HTERT RPE-1 (cell line): ENCODE data around the gene FNDC8.
"Not testable (repeated sequence)": the region's sequence is repeated elsewhere in the genome, so short reads cannot be mapped to it uniquely, and the experiment has no call there.

Experiments used
- in situ Hi-C: fragments of 300-500 bp; cut with MboI; formaldehyde crosslinking; loops from 4 replicates; pipeline ENCODE4 v1.14.3; 2020; ENCODE audit warnings: low sequenced_read_pairs

The FNDC8 gene

DNA sequence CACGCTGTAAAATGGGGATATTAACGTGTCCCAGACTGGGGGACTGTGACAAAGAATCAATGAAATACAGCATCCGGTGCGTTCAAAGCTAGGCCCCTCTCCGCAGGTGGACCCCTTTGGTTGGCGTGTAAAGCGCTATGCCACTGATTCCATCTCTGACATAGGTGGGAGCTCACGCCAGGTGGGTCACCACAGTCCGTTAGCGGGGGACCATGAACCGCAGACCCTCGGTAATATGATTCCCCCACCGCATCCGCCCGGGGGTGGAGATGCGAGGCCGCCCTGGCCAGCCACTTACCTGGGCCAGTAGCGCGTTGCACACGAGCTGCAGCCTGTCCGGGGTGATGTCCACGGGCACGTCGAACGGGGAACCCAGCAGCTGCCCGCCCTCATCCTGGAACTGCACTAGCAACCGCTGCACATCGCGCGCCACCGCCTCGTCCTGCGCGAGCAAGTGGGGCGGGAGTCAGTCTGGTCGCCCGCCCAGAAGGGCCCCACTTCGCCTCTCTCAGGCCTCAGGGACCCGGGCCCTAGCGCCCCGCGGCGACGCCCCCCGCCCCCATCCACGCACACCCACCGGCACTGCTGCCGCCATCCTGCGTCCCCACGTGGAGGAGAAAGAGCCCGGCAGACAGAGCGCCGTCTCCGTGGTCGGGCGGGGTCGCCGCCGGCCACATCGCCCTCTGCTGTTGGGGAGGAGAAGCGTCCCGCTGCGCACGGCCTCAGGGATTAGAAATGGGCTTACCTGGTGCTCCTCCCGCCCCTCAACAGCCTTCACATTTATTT lies 20.5 kb downstream of the FNDC8 start, which contains the start of gene NLE1:
TSS of gene NLE1 (minus strand) at position 623 of the 786 bp plus-strand sequence. CDS start at position 595, 28 bp downstream.
- in situ Hi-C loops = no loop called here

DNA sequence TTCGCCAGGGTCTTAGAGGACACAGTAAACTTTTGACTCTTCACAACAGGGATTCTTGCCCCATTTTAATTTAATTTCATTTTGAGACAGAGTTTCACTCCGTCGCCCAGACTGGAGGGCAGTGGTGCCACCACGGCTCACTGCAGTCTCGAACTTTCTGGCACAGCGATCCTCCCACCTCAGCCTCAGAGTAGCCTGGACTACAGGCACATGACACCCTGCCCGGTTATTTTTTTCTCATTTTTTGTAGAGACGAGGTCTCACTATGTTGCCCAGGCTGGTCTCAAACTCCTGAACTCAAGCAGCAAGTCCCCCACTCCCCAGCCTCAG lies 21.0 kb downstream of the FNDC8 start:
- in situ Hi-C loops = no loop called here

DNA sequence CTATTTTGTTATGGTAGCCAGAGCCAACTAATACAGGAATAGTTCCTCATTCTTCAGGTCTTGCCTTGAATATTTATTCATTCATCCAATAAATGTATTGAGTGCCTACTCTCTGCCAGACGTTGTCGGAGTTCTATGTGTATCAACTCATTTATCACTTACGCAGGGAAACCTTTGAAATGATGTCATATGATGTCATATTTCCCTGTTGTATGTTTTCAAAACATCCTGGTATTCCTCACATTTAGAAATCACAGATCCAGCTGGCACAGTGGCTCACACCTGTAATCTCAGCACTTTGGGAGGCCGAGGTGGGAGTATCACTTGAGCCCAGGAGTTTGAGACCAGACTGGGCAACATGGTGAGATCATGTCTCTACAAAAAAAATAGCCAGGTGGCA lies 23.4 kb downstream of the FNDC8 start:
- in situ Hi-C loops = no loop called here

DNA sequence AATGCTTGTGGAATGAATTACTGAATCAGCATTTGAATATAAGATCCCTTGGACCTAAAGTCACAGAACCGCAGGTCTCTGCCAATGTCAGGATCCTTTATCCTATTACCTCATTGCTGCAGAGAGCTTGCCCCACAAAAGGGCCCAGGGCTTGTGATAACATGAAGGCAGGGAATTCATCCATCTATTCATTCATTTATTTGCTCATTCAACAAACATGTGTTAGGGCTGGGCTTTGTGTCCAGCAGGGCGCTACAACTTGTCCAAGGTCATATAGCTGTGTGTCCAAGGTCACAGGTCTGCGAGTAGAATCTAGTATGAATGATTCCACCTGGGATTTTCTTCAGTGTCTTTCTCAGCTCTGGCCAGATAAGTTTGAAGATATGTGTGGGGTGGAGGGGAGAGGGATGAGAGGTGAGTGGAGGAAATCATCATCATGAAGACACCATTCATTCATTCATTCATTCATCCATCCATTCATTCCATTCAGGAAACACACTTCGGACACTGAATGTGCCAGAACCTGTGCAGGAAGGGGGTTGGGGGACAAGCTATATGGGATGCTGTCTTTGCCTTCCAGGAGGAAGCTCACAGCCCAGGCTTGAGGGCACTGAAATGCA lies 24.9 kb downstream of the FNDC8 start:
- in situ Hi-C loops = no loop called here

DNA sequence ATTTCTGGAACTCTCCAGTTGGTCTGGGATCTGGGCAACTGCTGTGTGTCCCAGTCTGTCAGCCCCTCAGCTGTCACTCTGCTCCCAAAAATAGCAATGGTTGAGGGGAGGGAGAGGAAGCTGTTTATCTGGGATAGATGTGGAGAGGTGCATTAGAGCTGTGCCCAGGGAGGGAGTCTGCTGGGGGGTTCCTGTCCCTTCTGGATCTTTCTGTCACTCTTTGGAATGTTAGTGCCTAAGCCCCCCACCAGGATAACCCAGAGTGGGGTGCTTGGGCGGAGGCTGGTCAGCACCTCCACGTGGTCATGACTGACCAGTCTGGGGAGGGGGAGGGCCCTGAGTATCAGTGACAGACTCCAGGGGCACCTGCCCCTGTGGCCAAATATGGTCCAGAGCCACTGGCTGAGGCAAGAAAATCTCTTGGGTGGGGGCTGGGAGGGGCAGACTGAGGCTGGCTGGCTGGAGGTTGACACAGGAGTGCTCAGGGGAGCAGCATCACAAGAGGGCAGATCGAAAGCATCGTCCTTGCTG lies 26.0 kb downstream of the FNDC8 start, which contains the start of gene UNC45B:
TSS of gene UNC45B (plus strand) at position 443 of the 531 bp plus-strand sequence. CDS start 447 bp downstream, outside the sequence.
- in situ Hi-C loops = no loop called here

DNA sequence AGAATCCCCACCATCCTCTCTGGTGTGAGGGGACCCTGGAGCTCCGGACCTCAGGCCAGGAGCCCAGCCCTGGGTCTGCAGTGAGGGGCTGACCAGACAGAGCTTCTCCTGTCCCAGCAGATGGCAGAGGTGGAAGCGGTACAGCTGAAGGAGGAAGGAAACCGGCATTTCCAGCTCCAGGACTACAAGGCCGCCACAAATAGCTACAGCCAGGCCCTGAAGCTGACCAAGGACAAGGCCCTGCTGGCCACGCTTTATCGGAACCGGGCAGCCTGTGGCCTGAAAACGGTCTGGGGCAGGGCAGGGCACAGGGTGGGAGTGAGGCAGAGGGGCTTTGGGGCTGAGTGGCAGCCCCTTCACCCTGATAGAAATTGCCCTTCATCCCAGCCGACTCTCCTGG lies 26.7 kb downstream of the FNDC8 start:
- in situ Hi-C loops = no loop called here

DNA sequence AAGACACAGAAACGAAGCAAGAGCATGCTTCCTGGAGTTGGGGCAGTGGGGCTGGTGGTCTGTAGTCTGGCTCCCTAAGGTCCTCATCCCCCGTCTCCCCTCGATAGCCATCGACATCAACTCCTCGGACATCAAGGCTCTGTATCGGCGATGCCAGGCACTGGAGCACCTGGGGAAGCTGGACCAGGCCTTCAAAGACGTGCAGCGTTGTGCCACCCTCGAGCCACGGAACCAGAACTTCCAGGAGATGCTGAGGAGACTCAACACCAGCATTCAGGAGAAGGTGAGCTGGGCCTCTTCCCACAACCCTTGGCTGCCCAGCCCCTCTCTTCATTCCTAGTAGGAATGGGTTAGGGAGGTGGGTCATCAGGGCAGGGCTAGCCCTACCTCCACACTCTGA lies 28.5 kb downstream of the FNDC8 start:
- in situ Hi-C loops = no loop called here

DNA sequence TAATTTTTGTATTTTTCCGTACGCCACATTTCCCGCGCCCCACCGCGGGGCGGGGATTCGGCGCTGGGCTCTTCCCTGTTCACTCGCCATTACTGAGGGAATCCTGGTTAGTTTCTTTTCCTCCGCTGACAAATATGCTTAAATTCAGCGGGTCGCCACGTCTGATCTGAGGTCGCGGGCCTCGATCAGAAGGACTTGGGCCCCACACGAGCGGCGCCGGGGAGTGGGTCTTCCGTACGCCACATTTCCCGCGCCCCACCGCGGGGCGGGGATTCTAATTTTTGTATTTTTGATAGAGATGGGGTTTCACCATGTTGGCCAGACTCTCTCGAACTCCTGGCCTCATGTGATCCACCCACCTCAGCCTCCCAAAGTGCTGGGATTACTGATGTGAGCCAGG lies 29.7 kb downstream of the FNDC8 start:
- in situ Hi-C loops = not testable (repeated sequence)

DNA sequence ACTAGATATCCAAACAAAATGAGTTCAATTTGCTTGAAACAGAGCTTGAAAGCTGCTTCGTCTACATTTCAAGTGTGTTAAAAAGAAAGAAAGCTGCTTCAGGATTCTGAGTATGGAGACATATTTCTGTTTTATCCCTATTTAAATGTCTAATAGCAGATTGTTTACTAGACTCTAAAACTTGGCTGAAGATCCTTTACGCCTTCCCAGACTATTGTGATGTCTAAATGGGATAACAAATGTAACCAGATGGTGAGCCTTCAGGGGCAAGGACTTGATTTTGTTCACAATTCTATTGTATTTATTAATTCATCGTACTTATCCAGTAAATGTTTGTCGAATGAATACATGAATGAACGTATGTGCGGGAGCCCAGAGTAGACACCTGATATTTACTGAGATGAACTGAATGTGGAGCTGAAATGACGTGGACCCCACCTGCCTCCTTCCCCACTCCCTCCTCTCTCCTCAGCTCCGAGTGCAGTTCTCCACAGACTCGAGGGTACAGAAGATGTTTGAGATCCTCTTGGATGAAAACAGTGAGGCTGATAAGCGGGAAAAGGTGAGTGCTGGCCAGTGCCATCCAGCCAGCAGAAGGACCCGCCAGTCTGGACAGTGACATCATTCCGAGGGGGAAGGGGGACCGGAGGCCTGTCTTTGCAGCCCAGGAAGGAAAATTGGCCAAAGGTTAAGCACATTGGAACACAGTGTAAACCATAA lies 31.2 kb downstream of the FNDC8 start:
- in situ Hi-C loops = no loop called here

DNA sequence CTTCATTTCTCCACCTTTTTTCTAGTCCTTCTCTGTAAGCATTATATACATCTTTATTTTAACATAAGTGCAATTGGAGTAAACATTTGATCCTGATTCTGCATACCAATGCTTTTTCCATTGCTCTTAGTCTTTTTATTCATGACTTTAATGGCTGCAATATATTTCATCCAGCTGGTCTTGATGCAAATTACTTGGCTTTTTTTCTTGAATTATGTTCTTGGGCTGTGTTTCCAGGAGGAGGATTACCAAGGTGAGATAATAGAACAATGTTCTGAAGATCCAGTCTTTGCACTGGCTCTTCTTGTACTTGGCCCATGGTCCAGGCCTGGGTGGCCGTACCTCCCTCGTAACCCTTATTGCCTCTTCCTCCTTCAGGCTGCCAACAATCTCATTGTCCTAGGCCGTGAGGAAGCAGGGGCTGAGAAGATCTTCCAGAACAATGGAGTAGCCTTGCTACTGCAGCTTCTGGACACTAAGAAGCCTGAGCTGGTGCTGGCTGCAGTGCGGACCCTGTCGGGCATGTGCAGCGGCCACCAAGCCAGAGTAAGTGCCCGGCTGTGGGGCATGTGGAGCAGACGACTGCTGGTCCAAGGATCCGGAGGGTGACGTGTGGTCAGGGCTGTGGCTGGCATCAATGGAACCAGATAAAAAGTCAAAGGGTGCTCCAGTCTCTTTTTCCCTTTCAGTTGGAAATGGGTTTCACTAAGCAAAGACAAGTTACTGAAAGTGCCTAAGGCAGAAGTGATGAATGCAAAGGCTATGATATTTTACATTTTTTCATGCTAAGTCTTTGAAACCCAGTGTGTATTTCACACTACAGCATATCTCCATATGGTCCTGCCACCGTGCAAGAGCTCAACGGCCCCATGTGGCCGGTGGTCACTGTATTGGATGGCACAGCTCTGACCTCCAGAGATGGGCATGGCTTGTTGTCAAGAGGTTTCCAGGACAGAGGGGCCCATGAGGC lies 33.1 kb downstream of the FNDC8 start:
- in situ Hi-C loops = no loop called here

DNA sequence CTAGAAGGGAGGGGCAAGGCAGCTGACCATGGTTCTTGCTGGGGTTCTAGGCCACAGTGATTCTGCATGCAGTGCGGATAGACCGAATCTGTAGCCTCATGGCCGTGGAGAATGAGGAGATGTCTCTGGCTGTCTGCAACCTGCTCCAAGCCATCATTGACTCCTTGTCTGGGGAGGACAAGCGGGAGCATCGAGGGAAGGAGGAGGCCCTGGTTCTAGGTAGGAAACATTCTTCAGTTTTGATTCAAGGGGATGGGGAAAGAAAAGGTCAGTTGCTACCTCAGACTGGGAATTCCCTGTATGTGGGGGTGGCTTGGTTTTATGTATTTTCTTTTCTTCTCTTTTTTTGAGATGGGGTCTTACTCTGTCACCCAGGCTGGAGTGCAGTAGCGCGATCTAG lies 33.8 kb downstream of the FNDC8 start:
- in situ Hi-C loops = no loop called here

DNA sequence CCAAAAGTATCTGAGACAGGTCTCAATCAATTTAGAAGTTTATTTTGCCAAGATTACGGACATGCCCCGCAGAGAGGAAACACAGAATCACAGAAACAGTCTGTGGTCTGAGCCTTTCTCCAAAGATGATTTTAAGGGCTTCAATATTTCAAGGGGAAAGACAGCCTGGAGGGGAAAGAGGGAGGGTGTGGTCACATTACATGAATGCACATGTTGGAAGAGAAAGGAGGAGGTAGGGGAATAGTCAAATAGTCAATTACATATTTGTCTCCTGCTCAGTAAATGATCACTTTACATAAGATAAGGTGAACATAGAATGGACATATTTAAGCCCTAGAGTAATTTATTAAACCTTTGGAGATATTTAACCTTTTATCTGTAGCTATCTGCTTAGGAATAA lies 38.5 kb downstream of the FNDC8 start:
- in situ Hi-C loops = no loop called here

DNA sequence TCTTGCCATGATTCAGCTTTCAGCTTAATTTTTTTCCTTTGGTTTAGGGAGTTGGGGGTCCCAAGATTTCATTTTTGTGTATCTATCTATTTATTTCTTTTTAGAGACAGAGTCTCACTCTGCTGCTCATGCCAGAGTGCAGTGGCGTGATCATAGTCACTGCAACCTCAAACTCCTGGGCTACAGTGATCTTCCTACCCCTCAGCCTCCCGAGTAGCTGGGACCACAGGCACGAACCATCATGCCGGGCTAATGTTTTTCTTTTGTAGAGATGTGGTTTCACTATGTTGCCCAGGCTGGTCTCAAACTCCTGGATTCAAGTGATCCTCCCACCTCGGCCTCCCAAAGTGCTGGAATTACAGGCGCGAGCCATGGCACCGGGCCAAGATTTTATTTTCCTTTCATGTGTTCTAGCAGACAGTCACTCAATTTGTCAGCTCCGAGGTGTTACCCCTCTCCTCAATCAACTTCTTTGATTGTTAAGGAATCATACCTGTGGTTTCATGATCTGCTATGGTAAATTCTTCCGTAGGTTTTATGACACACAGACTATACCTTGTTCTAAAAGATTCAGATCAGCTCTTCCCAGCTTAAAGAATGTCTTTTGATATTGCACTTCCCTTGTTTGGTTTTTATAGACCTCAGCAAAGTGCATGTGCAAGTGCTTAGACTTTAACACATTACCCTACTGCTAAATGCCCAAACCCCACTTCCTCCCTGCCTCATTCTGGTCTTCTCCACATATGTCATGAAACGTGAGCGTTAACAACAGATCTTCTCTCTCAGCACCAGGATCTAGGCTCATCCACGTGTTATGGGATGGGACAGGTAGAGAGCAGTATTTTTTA lies 39.2 kb downstream of the FNDC8 start:
- in situ Hi-C loops = no loop called here

DNA sequence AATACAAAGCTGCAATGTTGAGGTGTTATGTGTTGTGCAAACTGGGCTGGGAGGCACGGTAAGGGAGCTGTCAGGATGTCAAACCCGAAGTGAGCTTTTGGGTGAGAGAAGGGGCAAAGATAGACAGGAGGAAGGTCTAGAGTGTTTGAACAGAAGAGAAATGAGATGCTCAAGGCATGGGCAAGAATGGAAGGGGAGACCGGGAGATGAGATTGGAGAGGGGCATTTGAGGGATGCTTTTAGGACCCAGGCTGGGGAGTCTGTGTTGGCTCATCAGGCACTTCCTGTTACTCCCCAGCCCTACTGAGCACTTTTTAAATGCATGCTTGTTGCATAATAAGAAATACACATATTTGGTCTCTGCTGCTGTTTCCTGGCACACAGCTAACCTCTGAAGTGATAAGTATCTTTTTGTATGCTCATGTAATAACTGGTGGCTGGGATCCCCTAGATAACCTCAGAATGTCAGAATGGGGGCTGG lies 39.9 kb downstream of the FNDC8 start:
- in situ Hi-C loops = no loop called here

DNA sequence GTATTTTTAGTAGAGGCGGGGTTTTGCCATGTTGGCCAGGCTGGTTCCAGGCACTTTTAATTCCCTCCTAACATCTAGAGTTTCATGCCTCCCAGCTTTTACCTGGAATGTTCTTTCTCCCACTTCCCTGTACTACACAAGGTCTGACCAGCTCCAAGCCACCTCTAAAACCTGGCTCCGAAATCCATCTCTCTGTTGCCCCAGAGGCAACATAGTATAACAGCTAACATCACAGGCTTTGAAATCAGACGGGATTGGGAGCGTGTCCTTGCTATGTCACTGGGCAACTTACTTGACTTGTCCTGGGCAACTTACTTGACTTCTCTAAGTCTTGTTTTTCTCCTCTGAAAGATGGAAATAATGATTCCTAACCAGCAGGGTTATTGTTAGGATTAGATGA lies 41.3 kb downstream of the FNDC8 start:
- in situ Hi-C loops = no loop called here

DNA sequence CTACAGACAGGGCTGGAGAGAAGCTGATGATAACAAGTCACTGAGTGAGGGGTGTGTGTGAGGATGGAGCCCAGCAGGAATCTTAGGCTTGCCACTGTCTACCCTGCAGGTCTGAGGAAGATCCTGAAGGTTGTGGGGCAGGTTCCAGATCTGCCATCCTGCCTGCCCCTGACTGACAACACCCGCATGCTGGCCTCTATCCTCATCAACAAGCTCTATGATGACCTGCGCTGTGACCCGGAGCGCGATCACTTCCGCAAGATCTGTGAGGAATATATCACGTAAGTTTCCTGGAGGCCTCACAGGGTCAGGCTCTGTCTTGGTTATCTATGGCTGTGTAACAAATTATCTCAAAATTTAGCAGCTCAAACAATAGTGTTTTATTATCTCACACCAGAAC lies 42.5 kb downstream of the FNDC8 start:
- in situ Hi-C loops = no loop called here

DNA sequence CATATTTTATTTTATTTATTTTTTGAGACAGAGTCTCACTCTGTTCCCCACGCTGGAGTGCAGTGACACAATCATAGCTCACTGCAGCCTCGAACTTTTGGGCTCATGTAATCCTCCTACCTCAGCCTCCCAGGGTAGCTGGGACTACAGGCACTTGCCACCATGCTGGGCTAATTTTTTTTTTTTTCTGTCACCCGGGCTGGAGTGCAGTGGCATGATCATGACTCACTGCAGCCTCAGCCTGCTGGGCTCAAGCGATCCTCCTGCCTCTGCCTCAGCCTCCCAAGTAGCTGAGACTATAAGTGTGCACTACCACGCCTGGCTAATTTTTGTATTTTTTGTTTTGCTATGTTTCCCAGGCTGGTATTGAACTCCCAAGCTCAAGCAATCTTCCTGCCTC lies 43.3 kb downstream of the FNDC8 start:
- in situ Hi-C loops = no loop called here

DNA sequence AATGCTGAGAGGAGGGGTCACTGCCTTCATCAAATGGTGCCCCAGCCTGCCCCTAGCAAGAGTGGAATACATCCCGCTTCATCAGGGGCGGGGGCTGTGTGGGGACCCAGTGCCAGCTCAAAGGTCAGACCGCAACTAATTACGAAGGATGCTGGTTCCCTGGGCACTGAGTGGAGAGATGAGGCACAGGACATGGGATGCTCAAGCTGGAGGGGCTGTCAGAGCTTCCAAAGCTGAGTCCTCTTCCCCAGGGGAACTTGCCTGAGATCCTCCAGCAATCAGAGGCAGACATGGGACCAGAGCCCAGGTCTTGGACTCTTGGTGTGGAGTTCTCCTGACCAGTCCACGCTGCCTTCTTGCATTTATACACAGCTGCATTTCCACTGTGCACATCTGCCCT lies 45.1 kb downstream of the FNDC8 start:
- in situ Hi-C loops = no loop called here

DNA sequence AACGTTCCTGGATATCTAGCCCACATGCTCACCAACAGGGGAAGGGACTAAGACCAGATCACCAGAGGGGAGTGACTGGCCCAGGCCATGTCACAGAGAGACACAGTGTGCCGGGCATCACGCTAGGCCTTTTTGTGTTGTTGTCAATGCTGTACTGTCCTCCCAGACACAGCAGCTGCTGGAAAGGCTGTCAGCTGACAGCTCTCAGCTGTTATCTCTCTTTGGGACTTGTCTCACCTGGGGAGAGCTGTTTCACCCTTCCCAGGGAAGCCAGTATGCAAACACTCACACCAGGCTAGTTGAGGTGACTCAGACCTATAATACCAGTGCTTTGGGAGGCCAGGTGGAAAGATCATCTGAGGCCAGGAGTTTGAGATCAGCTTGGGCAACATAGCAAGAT lies 45.6 kb downstream of the FNDC8 start:
- in situ Hi-C loops = no loop called here
